ENCODE measurements around the gene SLC1A3.

The SLC1A3 gene

DNA sequence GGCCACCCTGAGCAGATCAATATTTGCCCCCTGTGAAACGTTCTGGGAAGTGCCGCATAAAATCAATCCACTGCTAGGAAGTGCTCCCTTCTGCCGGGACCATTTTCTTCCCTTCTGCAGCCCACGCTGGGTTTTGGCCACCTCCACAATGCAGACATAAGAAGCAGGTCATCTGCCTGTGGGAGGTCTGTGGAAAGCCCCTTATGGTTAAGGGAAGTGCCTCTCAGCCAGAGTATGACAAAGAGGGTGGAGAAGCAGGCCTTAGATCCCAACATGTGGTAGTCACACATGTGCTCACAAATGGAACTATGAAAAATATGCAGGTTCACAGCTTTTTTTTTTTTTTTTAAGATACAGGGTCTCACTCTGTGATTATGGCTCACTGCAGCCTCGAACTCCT lies 82.8 kb downstream of the SLC1A3 start:
- DNase-seq: peak; percentile 95

DNA sequence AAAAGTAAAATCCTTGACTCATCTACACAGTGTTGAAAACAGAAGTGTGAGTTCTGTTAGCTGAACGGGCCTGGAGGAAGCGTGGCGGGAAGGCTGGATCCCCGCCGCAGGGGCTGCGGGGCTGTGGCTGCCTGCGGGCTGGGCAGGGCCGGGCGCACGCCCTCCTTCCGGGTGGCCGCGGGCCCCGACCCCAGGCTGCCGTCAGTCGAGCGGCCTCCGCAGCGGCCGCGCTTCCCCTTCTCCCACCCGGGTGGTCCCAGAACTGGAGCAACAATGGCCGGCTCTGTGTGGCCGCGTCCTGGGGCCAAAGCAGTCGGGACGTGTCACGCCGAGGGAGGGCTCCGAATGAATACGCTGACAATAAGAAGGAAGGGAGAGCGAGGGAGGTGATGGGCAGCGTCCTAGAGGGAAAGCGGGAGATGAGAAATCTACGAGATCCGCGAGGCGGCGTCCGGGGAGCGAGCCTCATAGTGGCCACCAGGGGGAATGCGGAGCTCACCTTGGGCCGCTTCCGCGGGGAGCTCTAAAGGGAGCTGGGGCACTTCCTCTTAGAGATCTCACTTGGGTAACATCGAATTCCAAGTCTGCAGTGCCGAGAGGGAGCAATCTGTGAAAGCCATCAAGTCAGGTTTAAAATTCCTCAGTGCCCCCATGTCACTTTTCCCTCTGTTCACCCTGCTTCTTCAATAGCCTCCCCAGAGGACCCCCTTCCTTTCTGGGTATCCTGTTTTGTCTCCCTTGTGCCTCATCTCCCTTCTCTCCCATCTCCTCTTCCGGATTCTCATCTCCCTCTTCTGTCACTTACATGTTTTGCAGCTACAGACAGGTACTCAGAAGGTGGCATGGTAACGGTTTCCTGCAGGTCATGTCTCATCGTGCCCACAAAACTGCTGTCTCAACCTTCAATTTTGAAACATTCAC lies 83.9 kb downstream of the SLC1A3 start:
- DNase-seq: peak; percentile 89

DNA sequence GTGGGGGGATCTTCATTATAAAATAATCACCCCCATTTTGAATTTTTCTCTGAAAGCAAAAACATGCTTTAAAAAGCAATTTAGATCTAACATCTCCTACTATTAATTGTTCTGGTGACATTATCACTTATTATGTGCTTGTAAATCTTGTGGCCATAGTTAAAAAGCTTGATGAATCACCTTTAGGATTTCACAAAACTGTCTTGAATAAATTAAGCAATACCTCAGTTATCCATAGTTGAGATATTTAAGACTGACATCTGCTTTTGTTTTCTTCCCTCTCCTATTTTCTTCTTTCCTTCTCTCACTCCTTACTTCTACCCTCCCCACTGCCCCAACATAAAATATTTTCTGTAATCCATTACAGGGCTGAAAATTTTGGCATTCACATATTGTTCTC lies 84.8 kb downstream of the SLC1A3 start:
- peak; percentile 49 for DNase-seq

DNA sequence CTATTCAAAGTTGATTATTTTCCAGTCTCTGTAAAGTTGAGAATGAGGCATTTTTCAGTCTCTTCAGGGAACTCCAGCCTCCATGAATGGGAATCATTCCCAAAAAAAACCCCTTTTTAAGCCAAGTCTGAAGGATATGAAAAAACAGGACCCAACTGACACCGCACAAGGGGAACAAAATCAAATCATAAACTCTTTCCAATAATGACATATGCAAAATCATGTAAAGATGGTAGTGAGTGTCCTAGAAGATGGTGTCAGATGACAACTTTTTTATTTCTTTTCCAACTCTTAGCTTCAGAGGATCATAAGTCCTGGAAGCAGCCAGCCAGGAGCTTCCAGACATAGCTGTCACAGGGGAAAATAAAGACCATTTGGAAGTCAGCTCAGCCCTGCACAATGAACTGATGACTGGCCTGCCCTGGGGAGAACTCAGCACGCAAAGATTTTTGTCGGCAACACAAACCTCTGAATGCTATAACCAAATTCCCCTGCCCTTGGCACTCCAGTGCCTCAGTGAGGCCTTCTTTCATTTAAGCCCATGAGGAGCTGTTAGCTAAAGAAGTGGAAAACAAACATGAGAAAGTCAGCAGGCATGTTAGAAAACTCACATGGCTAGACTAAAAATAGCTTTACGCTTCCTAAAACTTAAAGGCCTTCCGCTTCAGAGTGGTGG lies 85.4 kb downstream of the SLC1A3 start:
- DNase-seq: no peak

DNA sequence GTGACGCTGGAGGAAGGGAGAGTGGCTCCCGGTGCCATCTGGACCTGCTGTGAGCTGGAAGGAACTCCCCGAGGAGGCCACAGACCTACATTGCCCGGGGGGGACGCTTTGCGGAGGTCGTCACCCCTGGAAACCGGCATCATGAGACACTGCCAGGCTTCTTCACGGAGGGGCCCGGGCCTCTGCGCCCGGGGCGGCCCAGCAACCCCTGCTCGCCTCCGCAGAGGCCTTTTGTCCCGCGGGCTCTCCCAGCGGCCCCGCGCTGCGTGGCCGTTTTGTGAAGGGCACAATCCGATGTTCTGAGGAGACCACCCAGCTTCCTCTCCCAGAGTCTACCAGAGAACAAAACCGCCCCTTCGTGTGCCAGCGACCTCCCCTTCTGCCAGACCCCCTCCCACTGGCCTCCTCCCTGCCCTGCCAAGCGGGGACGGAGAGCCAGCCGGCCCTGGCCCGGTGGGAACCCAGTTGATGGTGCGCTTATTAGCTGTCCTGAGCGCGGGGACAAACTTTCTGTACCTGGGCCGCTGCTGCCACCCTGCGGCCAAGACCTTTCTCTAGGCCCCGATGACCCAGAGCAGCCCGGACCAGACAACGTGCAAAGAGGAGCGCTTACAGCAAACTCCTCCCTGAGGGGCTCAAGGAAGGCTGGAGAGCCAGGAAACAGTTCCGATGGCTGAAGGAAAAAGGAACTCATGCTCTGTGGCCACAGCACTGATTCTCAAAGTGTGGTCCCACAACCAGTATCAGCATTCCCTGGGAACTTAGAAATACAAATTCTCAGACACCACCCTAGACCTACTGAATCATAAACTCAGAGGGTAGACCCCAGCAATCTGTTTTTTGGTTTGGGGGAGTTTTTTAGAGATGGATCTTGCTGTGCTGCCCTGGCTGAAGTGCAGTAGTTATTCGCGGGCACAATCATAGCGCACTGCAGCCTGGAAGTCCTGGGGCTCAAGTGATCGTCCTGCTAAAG lies 86.7 kb downstream of the SLC1A3 start:
- DNase-seq: peak; percentile 84

DNA sequence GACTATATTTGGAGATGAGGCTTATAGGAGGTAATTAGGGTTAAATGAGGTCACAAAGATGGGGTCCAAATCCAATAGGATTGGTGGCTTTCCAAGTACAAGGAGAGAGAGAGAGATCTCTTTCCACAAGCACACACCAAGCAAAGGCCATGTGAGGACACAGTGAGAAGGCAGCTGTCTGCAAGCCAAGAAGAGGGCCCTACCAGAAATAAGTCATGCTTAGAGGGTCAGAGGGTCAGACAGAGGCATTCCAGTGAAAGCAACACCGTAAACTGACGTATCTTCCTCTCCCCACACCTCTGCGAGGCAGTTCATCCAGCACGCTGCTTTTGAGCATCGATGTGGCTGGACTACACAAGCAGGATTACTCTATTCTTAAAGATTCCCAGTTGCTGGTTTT lies 87.9 kb downstream of the SLC1A3 start:
- DNase-seq: no peak

DNA sequence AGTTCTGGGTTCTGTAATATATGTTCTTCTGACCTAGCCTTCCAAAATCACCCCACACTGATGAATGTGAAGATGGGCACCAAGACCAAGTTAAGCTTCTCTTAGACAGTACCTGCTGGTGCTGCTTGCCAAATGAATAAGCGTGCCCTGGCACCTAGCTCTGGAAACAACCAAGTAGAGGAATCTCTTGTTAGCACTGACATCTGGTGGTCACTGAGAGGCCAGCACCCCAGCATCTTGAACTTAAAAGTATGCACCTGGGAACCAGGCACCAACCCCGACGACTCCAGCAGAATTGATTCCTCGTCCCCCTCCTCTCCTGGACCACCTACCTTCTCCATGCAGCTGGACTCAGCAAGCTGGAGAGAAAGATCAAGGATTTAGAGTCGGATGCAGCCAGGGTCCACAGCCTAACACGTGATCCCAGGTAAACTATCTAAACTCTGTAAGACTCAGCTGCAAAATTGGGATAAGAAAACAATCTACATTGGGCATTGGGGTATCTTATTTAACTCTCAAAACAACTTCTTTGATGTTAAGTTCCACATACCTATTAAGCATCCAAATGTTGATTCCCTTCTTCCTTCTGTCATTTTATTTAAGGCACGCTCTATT lies 89.8 kb downstream of the SLC1A3 start:
- peak; percentile 62 for DNase-seq

DNA sequence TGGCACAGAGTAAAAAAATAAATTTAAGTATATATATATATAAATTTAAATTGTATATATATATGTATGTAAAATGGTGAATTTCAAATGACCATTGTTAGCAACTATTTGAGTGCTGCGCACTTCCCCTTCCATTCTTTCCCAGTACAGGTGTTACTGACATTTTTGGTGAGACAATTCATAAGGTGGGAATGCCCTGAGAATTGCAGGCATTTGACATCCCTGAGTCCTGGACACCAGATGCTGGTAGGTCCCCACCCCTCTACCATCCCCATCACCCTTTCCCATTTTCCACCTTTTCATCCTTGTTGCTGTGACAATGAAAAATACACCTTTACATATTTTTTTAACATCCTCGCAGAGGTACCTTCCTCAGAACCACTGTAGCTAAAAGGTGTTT lies 91.6 kb downstream of the SLC1A3 start:
- DNase-seq: no peak

DNA sequence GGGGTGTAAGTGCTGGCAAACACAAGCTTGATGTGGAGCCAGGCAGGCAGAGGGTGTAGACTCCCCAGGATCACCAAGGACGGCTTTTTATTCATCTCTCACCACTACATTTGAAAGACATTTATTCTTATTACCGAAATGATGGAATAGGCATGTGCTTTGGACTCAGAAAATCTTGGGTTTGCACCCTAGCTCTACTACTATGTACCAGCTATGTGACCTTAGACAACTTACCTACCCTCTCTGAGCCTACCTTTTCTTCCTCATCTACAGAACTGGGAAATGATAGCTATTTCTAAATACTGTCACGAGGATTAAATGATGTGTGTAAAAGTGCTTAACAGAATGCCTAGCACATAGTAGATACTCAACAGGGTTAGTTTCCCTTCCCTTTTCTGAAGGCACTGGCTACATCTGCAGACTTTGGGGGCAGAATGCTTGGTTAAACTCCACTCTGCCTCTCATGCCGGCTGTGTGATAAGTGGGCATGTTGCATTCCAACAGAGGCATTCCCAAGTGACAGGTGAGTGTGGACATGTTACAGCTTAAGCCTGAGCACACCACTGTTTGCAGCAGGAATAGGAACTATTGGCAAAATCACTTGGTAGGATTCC lies 94.8 kb downstream of the SLC1A3 start:
- peak; percentile 65 for DNase-seq

DNA sequence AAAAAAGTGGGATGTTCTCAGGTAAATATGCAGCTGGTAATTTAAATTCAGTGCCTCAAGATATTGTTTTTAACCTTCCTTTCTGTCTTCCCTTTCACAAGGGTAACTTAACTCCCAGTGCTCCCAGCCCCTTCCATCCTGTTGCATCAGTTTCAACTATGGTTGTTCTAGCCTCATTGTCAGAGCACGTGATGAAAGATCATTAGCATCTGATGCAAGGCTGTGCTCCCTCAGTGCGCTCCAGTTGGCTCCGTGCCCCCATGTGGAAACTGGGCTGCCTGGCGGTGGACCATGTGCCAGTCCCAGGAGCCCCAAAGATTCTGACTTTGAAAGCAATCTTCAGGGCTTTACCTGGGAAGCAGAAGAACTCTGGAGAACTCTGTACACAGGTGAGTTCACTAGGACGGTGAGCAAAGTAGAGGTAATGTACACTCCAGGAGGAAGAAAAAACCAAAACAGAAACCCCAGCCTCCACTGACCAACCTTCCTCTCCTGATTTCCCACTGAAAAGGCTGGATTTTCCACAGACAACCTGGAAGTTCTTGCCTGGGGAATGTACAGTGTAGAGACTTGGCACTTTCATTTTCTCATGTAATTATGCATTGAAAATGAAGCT lies 96.9 kb downstream of the SLC1A3 start:
- DNase-seq: no peak

DNA sequence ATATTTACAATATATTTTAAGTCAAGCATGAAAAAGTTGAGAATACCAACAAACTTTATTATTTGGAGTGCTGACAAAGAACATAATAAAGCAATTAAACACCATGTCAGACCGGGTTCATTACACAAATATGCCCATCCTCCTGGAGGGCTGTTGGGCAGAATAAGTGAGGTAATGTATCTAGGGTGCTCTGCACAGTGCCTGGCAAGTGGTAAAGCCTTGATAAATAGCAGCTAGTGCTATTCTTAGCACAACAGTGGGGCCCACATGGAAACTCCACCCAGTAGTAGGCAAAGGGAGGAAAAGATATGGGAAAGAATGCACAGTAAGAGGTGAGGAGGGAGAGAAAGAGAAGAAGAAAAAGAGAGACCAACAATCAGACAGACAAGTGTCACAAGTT lies 97.7 kb downstream of the SLC1A3 start:
- no peak for DNase-seq

DNA sequence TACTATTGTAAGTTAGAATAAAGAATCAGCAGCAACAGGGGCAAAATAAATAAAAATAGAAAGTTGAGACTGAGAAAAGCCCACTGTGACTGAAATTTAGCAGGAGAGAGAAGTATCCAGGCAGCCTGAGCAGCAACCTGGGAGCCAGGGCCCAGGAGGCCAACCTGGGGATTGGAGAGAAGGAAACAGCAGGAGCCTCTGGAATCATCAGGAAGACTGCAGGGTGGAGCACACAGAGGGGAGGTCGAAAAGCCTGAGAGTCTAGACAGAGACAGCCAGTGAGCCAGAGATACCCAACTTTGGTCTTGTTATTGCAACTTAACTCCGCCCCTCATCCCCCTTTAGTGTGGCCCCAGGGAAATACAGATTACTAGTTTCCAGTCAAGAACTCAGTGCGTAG lies 98.6 kb downstream of the SLC1A3 start:
- DNase-seq: no peak

DNA sequence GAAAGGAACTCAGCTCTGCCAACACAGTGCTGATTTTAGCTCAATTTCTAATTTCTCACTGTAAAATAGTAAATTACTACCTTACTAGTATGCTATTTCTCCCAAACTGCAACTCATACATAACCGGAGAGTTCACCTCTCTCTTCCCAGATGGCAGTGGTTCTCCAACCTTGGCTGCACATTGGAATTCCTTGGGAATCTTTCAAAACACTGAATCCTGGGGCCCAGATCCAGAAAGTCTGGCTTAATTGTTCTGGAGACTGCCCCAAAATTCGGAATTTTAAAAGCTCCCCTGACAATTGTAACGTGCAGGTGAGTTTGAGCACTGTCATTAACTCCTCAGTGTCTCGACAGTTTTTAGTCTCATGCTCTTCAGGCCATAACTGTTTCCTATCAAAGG lies 100.3 kb downstream of the SLC1A3 start:
- no peak for DNase-seq

DNA sequence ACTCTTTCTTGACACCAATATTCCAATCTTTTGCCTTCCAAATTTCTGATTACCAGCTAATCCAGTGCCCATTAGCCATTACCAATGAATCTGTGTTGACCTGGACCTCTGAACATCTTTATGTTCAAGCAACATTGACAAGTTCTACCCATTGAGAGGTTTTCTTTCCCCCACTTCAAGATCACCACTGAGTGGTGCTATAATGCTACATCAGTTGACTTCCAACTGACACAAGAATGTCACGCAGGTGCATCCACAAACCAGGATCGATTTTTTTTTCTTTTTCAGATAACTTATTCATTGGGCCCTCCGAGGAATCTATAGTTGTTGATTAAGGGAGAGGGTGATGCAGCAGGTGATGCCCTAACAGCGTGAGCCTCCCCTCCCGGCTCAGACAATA lies 102.6 kb downstream of the SLC1A3 start:
- no peak for DNase-seq

DNA sequence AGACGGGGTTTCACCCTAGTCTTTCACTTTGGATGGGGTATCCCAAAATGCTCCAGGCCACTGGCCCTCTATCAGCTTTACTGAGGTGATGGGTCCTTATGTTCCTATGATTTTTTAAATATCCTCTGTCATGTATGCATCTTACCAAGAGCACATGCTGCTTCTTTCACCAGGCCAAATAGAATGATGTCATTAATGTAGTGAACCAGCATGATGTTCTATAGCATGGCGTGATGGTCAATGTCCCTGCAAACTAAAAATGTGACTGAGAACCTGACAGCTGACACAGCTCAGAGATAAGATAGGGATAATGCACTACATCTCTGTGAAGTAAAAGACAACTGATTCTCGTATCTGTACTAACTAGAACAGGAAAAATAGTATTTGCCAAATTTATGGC lies 103.6 kb downstream of the SLC1A3 start:
- no peak for DNase-seq

DNA sequence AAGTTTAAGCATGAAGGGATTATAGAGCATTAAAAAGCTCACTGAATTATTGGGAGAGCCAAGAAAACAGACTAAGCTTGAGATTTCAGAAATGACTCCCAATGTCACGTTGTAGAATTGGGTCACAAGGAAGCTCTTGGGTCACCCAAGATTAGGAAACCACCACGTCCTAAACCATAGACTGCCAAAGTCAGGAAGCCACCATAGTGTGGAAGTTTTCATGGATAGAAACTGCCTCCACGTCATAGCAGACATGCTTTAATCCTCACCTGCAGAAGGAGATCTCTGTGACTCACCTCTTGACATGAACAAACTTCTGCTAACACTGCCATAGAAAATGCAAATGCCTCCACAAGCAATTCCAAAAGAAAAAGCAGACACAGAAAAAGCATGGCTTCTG lies 106.3 kb downstream of the SLC1A3 start:
- DNase-seq: peak; percentile 71

DNA sequence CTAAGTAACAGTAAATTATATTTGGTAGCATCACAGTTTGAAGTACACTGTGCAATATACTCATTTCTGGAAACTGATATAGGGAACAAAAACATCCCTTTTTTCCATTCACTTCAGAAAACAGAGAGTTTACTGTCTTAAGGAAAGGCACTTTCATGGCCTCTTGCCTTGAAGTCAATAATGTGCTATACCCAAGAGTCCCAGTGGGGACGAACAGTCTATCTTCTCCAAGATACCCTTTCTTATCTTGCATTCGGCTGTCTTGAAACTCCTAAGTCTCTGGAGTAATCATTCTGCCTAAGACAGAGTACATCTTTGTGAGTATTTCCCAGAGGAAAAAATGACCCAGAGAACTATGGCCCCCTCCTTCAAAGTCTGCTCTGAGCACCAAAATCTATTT lies 107.1 kb downstream of the SLC1A3 start:
- DNase-seq: no peak

DNA sequence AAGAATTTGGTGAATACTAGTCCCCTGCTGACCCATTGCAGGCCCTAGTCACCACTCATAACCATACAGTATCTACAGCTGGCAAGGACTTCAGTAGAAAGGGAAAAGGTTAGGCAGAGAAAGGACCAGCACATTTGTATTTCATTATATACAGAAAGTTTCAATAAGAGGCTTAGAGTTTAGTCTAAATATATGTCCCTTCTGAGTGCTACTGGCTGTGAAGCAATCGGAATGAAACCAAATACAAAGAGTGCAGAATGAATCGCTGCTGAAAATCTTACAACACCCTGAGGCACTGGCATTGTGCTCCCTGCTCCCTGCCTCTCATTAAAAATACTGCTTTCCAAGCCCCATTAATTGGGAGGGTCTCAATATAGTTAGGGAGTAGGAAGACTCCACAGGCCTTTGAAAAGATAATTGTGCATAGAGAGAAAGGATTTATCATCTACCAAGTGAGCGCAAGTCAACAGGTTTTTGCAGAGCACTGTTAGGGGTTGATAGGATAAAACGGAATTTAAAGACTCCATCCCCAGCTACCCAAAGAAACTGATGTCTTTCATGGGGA lies 110.8 kb downstream of the SLC1A3 start:
- no peak for DNase-seq

DNA sequence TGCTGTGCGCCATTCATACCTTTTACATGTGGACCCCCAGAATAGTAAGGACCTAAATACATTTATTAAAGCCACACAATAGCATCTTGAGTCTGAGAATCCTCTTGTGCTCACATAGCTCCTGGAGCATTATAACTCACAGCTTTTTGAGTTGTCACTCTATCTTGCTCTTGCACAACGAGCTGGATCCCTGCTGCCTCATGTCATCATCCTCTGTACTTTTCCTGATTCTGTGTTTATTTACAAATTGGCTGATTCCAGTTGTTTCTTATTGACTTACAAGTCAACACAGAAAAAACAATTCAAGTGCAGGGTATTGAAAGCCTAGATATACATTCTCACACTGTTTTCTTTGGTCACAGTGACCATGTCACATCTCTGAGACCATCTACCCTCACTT lies 112.9 kb downstream of the SLC1A3 start:
- no peak for DNase-seq

DNA sequence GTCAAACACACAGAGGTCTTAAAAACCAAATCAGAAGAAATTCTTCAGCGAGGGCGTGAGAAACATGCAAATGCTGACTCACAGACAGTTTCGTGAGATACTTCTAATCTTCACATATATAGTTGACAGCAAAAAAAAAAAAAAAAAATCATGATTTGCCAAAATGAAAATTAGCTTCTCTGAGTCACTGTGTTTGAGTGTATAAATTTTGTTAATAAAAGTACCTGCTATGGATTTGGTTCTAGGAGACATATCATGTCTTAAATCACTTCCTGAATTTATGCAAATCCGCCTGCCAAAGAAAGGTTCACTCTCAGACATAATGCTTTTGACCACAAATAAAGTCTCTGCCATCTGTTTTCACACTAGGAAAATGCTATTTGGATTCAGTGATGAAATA lies 114.3 kb downstream of the SLC1A3 start:
- no peak for DNase-seq

DNA sequence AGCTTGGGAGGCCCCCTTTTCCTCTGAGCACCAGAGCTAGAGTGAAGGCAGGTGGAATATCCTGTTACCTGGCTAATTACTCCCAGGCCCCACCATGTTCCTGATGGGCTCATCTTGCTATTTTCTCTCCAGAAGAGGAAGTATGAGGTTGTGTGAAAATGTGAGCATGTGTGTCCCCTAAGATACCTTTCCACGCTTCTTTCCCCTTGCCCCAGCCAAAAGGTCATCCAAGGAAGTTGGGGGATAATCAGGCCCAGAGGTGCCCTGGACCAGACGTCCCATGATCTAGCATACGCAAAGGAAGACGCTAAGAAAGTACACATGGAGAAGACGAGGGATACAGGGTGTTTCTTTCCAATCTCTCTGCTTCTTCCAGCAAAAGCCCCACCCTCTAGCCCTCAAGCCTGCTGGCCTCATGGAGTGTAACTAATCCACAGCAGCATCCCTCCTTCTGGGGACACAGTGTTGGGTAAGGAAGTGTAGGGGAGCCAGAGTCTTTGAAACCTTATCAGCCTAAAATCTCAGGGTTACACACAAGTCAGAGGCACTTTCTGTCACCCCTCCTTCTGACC lies 115.3 kb downstream of the SLC1A3 start:
- no peak for DNase-seq
